Measurements from ENCODE around the gene ZDHHC12. TPM values are rescaled to one million over a fixed set of nuclear protein-coding genes. Genes with fewer than 3 reads are reported as not detected.

Gene ZDHHC12
- total RNA-seq, 2 donors from 2014 or later, result 50.5 to 59.6 TPM

DNA sequence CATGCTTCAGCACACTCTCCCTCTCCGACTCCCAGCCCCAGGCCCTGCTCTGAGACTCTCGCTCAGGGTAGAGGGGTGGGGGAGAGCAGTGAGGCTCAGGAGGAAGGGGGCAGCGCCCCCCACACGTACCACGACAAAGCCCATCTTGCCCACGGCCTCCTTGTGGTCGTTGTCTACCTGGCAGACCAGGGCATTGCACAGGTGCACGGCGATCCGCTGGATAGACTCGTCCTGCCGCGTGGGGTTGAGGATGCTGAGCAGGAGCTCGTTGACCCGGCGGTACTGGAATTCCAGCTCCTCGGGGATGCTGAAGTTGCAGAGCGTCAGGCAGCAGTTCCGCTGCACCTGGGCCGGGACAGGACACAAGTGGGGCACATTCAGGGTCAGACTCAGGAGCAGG is 18.5 kb upstream of the ZDHHC12 start:
- no peaks in the 10 kb centered on the region for H3K4me1 Mint-ChIP-seq
- no peak for DNase-seq
- Histone ChIP-seq H3K4me3 (ENCODE audit: low read length) (no peak overlapping the region), H3K27ac (ENCODE audit: low read depth, low read length) (no peak overlapping the region), H3K36me3 (ENCODE audit: control insufficient read depth, insufficient read depth, low read length) (peaks cover 23% of the 10 kb centered on the region), H3K9ac (ENCODE audit: extremely low read depth, low read length, poor library complexity, severe bottlenecking) (no peak overlapping the region), H3K27me3 (ENCODE audit: control insufficient read depth, insufficient read depth, low read length, poor library complexity, severe bottlenecking) (no peaks in the 10 kb centered on the region), H3K9me3 (ENCODE audit: control insufficient read depth, low read length) (no peaks in the 10 kb centered on the region), H3K4me1 (ENCODE audit: control insufficient read depth, insufficient read depth, low read length) (no peaks in the 10 kb centered on the region)
- TF ChIP-seq, protein P1, sequence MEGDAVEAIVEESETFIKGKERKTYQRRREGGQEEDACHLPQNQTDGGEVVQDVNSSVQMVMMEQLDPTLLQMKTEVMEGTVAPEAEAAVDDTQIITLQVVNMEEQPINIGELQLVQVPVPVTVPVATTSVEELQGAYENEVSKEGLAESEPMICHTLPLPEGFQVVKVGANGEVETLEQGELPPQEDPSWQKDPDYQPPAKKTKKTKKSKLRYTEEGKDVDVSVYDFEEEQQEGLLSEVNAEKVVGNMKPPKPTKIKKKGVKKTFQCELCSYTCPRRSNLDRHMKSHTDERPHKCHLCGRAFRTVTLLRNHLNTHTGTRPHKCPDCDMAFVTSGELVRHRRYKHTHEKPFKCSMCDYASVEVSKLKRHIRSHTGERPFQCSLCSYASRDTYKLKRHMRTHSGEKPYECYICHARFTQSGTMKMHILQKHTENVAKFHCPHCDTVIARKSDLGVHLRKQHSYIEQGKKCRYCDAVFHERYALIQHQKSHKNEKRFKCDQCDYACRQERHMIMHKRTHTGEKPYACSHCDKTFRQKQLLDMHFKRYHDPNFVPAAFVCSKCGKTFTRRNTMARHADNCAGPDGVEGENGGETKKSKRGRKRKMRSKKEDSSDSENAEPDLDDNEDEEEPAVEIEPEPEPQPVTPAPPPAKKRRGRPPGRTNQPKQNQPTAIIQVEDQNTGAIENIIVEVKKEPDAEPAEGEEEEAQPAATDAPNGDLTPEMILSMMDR (conservative IDR thresholded peaks at IDR 0.05), result peak; percentile 24
- H3K27ac Mint-ChIP-seq, result no peak overlapping the region
- no peaks in the 10 kb centered on the region for H3K27me3 Mint-ChIP-seq (ENCODE audit: insufficient read depth)
- H3K4me3 Mint-ChIP-seq, result no peak overlapping the region
- H3K36me3 Mint-ChIP-seq (ENCODE audit: low read depth), result peaks cover 24% of the 10 kb centered on the region
- WGBS, 2 experiments (ENCODE audit: insufficient coverage in 1 of 2, insufficient read length in 1 of 2), result 92 to 93% methylated on average over 15 to 20 of the region's 20 CpGs
- H3K9me3 Mint-ChIP-seq, result no peaks in the 10 kb centered on the region

DNA sequence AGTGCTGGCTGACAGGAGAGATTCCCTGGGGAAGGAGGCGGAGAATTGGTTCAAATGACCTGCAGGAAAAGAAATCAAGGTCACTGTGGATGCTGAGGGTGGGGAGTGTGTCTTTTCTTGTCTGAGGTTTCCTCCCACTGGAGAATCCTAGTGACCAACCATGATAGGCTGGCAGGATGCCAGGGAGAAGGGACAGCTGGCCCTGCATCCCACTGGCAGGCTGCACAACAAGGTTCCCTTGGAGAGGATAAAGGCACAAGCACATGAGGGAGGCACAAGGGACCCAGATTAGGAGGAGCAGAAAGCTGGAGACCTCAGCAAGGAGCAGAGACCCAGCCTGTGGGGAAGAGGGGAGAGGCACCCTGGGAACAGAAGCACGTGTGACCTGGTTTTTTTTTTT is 11.4 kb upstream of the ZDHHC12 start:
- peaks cover 22% of the 10 kb centered on the region for H3K36me3 ChIP-seq (ENCODE audit: control insufficient read depth, insufficient read depth, low read length)
- H3K9ac ChIP-seq (ENCODE audit: extremely low read depth, low read length, poor library complexity, severe bottlenecking), result no peak overlapping the region
- 90 to 100% methylated on average over 2 of the region's 2 CpGs for WGBS, 2 experiments (ENCODE audit: insufficient coverage in 1 of 2, insufficient read length in 1 of 2)
- no peaks in the 10 kb centered on the region for H3K4me1 ChIP-seq (ENCODE audit: control insufficient read depth, insufficient read depth, low read length)
- peaks cover 37% of the 10 kb centered on the region for H3K36me3 Mint-ChIP-seq (ENCODE audit: low read depth)
- no peaks in the 10 kb centered on the region for H3K9me3 Mint-ChIP-seq
- H3K27ac Mint-ChIP-seq, result no peak overlapping the region
- peaks cover 5% of the 10 kb centered on the region for H3K4me1 Mint-ChIP-seq
- no peak overlapping the region for H3K4me3 ChIP-seq (ENCODE audit: low read length)
- no peaks in the 10 kb centered on the region for H3K27me3 ChIP-seq (ENCODE audit: control insufficient read depth, insufficient read depth, low read length, poor library complexity, severe bottlenecking)
- DNase-seq, result no peak
- no peak overlapping the region for H3K27ac ChIP-seq (ENCODE audit: low read depth, low read length)
- no peaks in the 10 kb centered on the region for H3K27me3 Mint-ChIP-seq (ENCODE audit: insufficient read depth)
- no peaks in the 10 kb centered on the region for H3K9me3 ChIP-seq (ENCODE audit: control insufficient read depth, low read length)
- TF ChIP-seq, protein P1 (conservative IDR thresholded peaks at IDR 0.05), result no peak
- no peak overlapping the region for H3K4me3 Mint-ChIP-seq

DNA sequence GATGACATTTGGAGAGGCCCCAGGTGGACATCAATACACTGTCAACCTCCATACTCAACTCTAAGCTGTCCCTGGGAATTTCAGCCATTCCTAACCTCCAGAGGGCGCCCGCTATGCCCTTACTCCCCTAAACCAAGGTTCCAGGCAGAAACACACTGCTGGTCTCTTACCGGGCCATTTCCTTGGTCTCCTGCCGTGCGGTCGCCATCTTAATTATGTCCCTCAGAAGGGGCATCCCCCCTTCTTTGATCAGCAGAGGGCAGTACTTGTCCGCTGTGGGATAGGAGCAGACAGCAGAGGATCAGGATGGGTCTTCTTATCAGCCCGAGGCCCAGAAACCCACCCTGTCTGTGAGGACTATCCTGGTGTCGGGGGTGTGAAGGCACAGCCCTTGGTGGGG is 9.3 kb upstream of the ZDHHC12 start:
- TF ChIP-seq, protein P1 (conservative IDR thresholded peaks at IDR 0.05), result peak; percentile 93
- no peak overlapping the region for H3K4me3 Mint-ChIP-seq
- H3K27me3 ChIP-seq (ENCODE audit: control insufficient read depth, insufficient read depth, low read length, poor library complexity, severe bottlenecking), result no peaks in the 10 kb centered on the region
- peaks cover 25% of the 10 kb centered on the region for H3K36me3 Mint-ChIP-seq (ENCODE audit: low read depth)
- H3K9me3 Mint-ChIP-seq, result no peaks in the 10 kb centered on the region
- H3K4me3 ChIP-seq (ENCODE audit: low read length), result no peak overlapping the region
- no peak overlapping the region for H3K27ac ChIP-seq (ENCODE audit: low read depth, low read length)
- no peaks in the 10 kb centered on the region for H3K9me3 ChIP-seq (ENCODE audit: control insufficient read depth, low read length)
- peaks cover 17% of the 10 kb centered on the region for H3K36me3 ChIP-seq (ENCODE audit: control insufficient read depth, insufficient read depth, low read length)
- H3K27me3 Mint-ChIP-seq (ENCODE audit: insufficient read depth), result no peaks in the 10 kb centered on the region
- H3K27ac Mint-ChIP-seq, result peak overlapping the region; percentile 87
- WGBS, 2 experiments (ENCODE audit: insufficient coverage in 1 of 2, insufficient read length in 1 of 2), result 0 to 18% methylated on average over 3 to 9 of the region's 9 CpGs
- H3K4me1 Mint-ChIP-seq, result peaks cover 10% of the 10 kb centered on the region
- H3K4me1 ChIP-seq (ENCODE audit: control insufficient read depth, insufficient read depth, low read length), result no peaks in the 10 kb centered on the region
- no peak overlapping the region for H3K9ac ChIP-seq (ENCODE audit: extremely low read depth, low read length, poor library complexity, severe bottlenecking)
- peak; percentile 98 for DNase-seq
